SK-N-SH treated with all-trans-retinoic acid at 6 μM for 48 hours (cell line): ENCODE measurements around the gene NRDC.

Source experiments
- ARNTL ChIP-seq: fragments of 450-650 bp; formaldehyde crosslinking; IDR thresholded peaks from 2 replicates; pipeline ENCODE4 v1.5.0; 2020; ENCODE audit warnings: low read depth, mild to moderate bottlenecking, moderate library complexity, borderline replicate concordance
- BACH2 ChIP-seq: fragments of 250-450 bp; sonication (Bioruptor Pico); IDR thresholded peaks from 2 replicates; pipeline ENCODE4 v1.9.0; 2021; ENCODE audit warnings: mild to moderate bottlenecking, borderline replicate concordance
- ESRRG ChIP-seq: fragments of 250-450 bp; sonication (Bioruptor Pico); IDR thresholded peaks from 2 replicates; pipeline ENCODE4 v1.6.1; 2021; ENCODE audit warnings: mild to moderate bottlenecking
- ISL1 ChIP-seq: fragments of 250-450 bp; sonication (Bioruptor Pico); IDR thresholded peaks from 2 replicates; pipeline ENCODE4 v2.1.2; 2022; ENCODE audit warnings: mild to moderate bottlenecking, moderate library complexity
- SNAI2 ChIP-seq: fragments of 250-450 bp; sonication (Bioruptor Pico); IDR thresholded peaks from 2 replicates; pipeline ENCODE4 v1.5.0; 2020; ENCODE audit warnings: mild to moderate bottlenecking, moderate library complexity
- ZFP3 ChIP-seq: fragments of 250-450 bp; sonication (Bioruptor Pico); IDR thresholded peaks from 2 replicates; pipeline ENCODE4 v1.5.0; 2020; ENCODE audit warnings: mild to moderate bottlenecking, moderate library complexity
- ZFP30 ChIP-seq: fragments of 450-650 bp; formaldehyde crosslinking; IDR thresholded peaks from 2 replicates; pipeline ENCODE4 v1.5.0; 2022; ENCODE audit warnings: mild to moderate bottlenecking, moderate library complexity
- TF ChIP-seq, protein P1 (sequence below): fragments of 250-450 bp; sonication (Bioruptor Pico); IDR thresholded peaks from 2 replicates; pipeline ENCODE4 v1.8.0; 2020; ENCODE audit warnings: mild to moderate bottlenecking, moderate library complexity, borderline replicate concordance
- TF ChIP-seq, protein P2 (sequence below): fragments of 250-450 bp; sonication (Bioruptor Pico); IDR thresholded peaks from 2 replicates; pipeline ENCODE4 v1.5.1; 2020; ENCODE audit warnings: low read depth, mild to moderate bottlenecking, moderate library complexity

DNA sequence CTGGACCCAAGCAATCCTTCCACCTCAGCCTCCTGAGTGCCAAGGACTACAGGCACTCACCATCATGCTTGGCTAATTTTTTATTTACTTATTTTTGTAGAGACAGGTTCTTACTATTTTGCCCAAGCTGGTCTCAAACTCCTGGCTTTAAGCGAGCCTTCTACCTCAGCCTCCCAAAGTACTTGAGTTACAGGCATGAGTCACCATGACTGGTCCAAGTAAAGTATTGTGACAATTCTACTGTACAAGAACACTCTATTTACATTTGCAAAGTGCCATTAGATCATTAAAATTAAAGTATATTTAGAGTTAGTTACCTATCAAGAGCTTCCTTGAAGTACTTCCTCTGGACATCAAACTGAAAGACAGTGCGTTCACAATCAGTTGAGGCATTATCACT lies 44.8 kb downstream of the NRDC start:
- TF ChIP-seq ARNTL (CRISPR knock-in tag) = no peak
- TF ChIP-seq ZFP3 (CRISPR knock-in tag) = no peak
- TF ChIP-seq ISL1 (CRISPR knock-in tag) = no peak
- TF ChIP-seq, protein P1, sequence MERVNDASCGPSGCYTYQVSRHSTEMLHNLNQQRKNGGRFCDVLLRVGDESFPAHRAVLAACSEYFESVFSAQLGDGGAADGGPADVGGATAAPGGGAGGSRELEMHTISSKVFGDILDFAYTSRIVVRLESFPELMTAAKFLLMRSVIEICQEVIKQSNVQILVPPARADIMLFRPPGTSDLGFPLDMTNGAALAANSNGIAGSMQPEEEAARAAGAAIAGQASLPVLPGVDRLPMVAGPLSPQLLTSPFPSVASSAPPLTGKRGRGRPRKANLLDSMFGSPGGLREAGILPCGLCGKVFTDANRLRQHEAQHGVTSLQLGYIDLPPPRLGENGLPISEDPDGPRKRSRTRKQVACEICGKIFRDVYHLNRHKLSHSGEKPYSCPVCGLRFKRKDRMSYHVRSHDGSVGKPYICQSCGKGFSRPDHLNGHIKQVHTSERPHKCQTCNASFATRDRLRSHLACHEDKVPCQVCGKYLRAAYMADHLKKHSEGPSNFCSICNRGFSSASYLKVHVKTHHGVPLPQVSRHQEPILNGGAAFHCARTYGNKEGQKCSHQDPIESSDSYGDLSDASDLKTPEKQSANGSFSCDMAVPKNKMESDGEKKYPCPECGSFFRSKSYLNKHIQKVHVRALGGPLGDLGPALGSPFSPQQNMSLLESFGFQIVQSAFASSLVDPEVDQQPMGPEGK (CRISPR knock-in tag) = no peak
- TF ChIP-seq BACH2 = no peak
- TF ChIP-seq ESRRG = no peak
- TF ChIP-seq, protein P2, sequence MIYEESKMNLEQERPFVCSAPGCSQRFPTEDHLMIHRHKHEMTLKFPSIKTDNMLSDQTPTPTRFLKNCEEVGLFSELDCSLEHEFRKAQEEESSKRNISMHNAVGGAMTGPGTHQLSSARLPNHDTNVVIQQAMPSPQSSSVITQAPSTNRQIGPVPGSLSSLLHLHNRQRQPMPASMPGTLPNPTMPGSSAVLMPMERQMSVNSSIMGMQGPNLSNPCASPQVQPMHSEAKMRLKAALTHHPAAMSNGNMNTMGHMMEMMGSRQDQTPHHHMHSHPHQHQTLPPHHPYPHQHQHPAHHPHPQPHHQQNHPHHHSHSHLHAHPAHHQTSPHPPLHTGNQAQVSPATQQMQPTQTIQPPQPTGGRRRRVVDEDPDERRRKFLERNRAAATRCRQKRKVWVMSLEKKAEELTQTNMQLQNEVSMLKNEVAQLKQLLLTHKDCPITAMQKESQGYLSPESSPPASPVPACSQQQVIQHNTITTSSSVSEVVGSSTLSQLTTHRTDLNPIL (CRISPR knock-in tag) = no peak
- no peak for TF ChIP-seq ZFP30 (CRISPR knock-in tag)
- no peak for TF ChIP-seq SNAI2 (CRISPR knock-in tag)
